ENCODE results near the gene SLC12A9.

The SLC12A9 gene

DNA sequence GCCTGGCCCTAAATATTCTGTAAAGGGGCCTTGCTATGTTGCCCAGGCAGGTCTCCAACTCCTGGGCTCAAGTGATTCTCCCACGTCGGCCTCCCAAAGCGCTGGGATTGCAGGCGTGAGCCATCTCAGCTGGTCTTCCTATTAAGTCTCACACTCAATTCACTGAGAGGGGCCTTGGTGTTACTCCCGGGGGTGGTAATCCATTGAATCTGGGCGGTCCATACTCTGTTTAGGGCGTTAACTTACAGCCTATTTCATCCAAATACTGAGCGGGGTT is 21.7 kb downstream of the SLC12A9 start:
- Histone ChIP-seq H3K9me2 (replicated peaks; ENCODE audit: control insufficient read depth, low read length) (no peaks in the 10 kb centered on the region), H3K4me2 (ENCODE audit: low read length) (peak overlapping the region; percentile 95), H3K9me3 (ENCODE audit: control insufficient read depth, insufficient read depth, low read length) (no peaks in the 10 kb centered on the region), H3K27me3 (ENCODE audit: control insufficient read depth, low read length) (no peaks in the 10 kb centered on the region), H3K27ac (ENCODE audit: low read depth, low read length) (peak overlapping the region; percentile 78), H3F3A (ENCODE audit: control insufficient read depth, insufficient read depth) (peaks cover 12% of the 10 kb centered on the region), H3K36me3 (ENCODE audit: control insufficient read depth, low read length) (peaks cover 86% of the 10 kb centered on the region), H4K20me1 (ENCODE audit: control insufficient read depth, insufficient read depth, low read depth, low read length) (peaks cover 25% of the 10 kb centered on the region), H3K4me3 (ENCODE audit: low read length) (peak overlapping the region; percentile 93), H3K4me1 (ENCODE audit: control insufficient read depth, low read length) (peaks cover 49% of the 10 kb centered on the region), H3K79me2 (ENCODE audit: control insufficient read depth, low read length) (peaks cover 69% of the 10 kb centered on the region)
- no peak for TF ChIP-seq CTCF (IDR thresholded peaks at IDR 0.05; ENCODE audit: low read depth, low read length, poor library complexity, severe bottlenecking)

DNA sequence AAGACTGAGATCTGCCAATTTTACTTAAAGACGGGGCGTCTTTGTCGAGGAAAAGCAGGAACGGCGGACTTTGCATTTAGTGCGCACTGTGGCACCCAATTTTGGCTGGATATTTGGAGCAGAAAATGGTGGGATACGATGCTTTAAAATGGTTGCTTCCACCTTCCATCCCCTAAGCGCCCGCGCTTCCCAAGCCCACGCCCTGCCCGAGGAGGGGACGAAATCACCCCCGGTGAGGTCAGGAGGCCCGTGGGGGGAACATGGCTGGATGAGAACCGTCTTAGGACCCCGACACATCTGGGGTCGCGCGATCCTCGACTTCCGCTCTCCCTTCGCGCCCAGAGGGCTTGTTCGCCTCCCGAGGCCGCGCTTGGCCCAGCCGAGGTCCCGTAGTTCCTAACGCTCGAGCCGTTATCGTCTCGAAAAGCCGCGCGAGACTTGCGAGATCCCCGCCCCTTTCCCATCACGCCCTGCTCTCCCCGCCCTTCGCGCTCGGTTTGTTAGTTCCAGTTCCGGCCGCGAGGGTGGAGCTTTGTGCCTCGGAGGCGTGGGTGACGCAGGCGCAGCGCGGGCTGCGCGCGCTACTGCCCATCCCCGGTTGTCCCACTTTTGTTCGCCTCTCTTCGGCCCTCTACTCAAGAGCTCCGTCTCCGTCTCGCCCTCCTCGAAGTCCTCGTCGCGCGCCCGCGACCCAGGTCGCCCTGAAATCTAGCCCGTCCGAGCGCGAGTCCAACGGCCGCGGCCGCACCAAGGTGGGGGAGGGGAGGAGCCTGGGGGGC is 22.3 kb downstream of the SLC12A9 start, which contains the start of gene SRRT:
SRRT (plus strand) TSS at position 527 of the 779 bp plus-strand sequence. CDS start 488 bp downstream, outside the sequence.
- Histone ChIP-seq H3K36me3 (ENCODE audit: control insufficient read depth, low read length) (peaks cover 91% of the 10 kb centered on the region), H3K4me2 (ENCODE audit: low read length) (peak within 1 kb of the TSS; percentile 95), H3K79me2 (ENCODE audit: control insufficient read depth, low read length) (peaks cover 71% of the 10 kb centered on the region), H3K4me1 (ENCODE audit: control insufficient read depth, low read length) (peaks cover 49% of the 10 kb centered on the region), H3K9me3 (ENCODE audit: control insufficient read depth, insufficient read depth, low read length) (no peaks in the 10 kb centered on the region), H3K27me3 (ENCODE audit: control insufficient read depth, low read length) (no peaks in the 10 kb centered on the region), H4K20me1 (ENCODE audit: control insufficient read depth, insufficient read depth, low read depth, low read length) (peaks cover 28% of the 10 kb centered on the region), H3K4me3 (ENCODE audit: low read length) (peak within 1 kb of the TSS; percentile 93), H3K27ac (ENCODE audit: low read depth, low read length) (peak within 1 kb of the TSS; percentile 78), H3K9me2 (replicated peaks; ENCODE audit: control insufficient read depth, low read length) (no peaks in the 10 kb centered on the region), H3F3A (ENCODE audit: control insufficient read depth, insufficient read depth) (peaks cover 12% of the 10 kb centered on the region)
- TF ChIP-seq CTCF (IDR thresholded peaks at IDR 0.05; ENCODE audit: low read depth, low read length, poor library complexity, severe bottlenecking) (no peak), EZH2phosphoT487 (IDR thresholded peaks at IDR 0.05; ENCODE audit: borderline replicate concordance, low read length) (no peak)

DNA sequence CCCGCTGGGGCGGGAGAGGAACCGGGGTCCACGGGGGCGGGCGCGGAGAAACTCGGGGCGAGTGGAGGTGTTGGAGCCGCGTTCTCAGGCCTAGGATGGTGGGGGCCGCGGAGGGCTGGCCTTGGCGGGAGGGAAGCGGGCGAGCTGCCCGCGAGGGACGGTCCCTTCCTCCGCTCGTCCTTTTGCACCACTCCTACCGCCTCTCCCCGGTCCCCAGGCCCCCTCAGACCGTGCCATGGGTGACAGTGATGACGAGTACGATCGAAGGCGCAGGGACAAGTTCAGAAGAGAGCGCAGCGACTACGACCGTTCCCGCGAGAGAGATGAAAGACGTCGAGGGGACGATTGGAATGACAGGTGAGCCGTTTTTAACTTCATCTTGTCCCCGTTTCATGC is 22.8 kb downstream of the SLC12A9 start:
- Histone ChIP-seq H3K4me3 (ENCODE audit: low read length) (peak overlapping the region; percentile 93), H3K79me2 (ENCODE audit: control insufficient read depth, low read length) (peaks cover 73% of the 10 kb centered on the region), H3F3A (ENCODE audit: control insufficient read depth, insufficient read depth) (peaks cover 12% of the 10 kb centered on the region), H3K36me3 (ENCODE audit: control insufficient read depth, low read length) (peaks cover 92% of the 10 kb centered on the region), H3K9me2 (replicated peaks; ENCODE audit: control insufficient read depth, low read length) (no peaks in the 10 kb centered on the region), H3K4me1 (ENCODE audit: control insufficient read depth, low read length) (peaks cover 51% of the 10 kb centered on the region), H3K4me2 (ENCODE audit: low read length) (peak overlapping the region; percentile 95), H4K20me1 (ENCODE audit: control insufficient read depth, insufficient read depth, low read depth, low read length) (peaks cover 28% of the 10 kb centered on the region), H3K27ac (ENCODE audit: low read depth, low read length) (peak overlapping the region; percentile 78), H3K9me3 (ENCODE audit: control insufficient read depth, insufficient read depth, low read length) (no peaks in the 10 kb centered on the region), H3K27me3 (ENCODE audit: control insufficient read depth, low read length) (no peaks in the 10 kb centered on the region)
- no peak for TF ChIP-seq EZH2phosphoT487 (IDR thresholded peaks at IDR 0.05; ENCODE audit: borderline replicate concordance, low read length)
- no peak for TF ChIP-seq CTCF (IDR thresholded peaks at IDR 0.05; ENCODE audit: low read depth, low read length, poor library complexity, severe bottlenecking)
